Measurements from ENCODE around the gene BLOC1S5. TPM values are rescaled to one million over a fixed set of nuclear protein-coding genes. Genes with fewer than 3 reads are reported as not detected.

BLOC1S5 gene
- total RNA-seq, 1 donor from 2014 or later: 8.3 TPM

DNA sequence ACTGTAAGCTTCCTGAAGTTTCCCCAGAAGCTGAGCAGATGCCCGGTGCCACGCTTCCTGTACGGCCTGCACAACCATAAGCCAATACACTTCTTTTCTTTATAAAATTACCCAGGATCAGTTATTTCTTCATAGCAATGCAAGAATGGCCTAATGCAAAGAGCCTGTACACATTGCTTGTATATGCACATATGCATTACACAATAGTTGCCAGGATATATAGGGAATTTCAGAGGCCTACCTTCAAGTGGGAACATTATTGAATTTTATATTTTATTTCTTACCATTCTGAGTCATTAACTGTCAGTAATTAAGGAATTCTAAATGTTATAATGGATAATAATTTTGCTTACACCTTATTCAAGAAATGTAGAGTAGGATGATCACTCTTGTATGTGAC, 93.6 kb downstream of the BLOC1S5 start:
- Mint-ChIP-seq H3K36me3 (ENCODE audit: unreplicated experiment) (no peaks in the 10 kb centered on the region), H3K9me3 (ENCODE audit: unreplicated experiment) (peaks cover 3% of the 10 kb centered on the region), H3K27me3 (ENCODE audit: unreplicated experiment) (no peaks in the 10 kb centered on the region), H3K4me1 (ENCODE audit: low read depth, unreplicated experiment) (no peaks in the 10 kb centered on the region), H3K4me3 (ENCODE audit: unreplicated experiment) (no peak overlapping the region), H3K27ac (ENCODE audit: unreplicated experiment) (no peak overlapping the region)
- DNase-seq: no peak
- TF ChIP-seq, protein P1, sequence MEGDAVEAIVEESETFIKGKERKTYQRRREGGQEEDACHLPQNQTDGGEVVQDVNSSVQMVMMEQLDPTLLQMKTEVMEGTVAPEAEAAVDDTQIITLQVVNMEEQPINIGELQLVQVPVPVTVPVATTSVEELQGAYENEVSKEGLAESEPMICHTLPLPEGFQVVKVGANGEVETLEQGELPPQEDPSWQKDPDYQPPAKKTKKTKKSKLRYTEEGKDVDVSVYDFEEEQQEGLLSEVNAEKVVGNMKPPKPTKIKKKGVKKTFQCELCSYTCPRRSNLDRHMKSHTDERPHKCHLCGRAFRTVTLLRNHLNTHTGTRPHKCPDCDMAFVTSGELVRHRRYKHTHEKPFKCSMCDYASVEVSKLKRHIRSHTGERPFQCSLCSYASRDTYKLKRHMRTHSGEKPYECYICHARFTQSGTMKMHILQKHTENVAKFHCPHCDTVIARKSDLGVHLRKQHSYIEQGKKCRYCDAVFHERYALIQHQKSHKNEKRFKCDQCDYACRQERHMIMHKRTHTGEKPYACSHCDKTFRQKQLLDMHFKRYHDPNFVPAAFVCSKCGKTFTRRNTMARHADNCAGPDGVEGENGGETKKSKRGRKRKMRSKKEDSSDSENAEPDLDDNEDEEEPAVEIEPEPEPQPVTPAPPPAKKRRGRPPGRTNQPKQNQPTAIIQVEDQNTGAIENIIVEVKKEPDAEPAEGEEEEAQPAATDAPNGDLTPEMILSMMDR (IDR thresholded peaks at IDR 0.05; ENCODE audit: partially characterized antibody, unreplicated experiment): no peak

Other genes with a start within 250 kb of the BLOC1S5 start
- gene TXNDC5, start 153.6 kb downstream of the BLOC1S5 start, total RNA-seq (ENCODE audit: unreplicated experiment): 25.3 TPM
- gene EEF1E1, start 38.2 kb upstream of the BLOC1S5 start, total RNA-seq (ENCODE audit: unreplicated experiment): 20.6 TPM